HUES64 (cell line): Measurements from ENCODE around the gene RARS2.
"Not testable (repeated sequence)": the region's sequence is repeated elsewhere in the genome, so short reads cannot be mapped to it uniquely, and the experiment has no call there.

Source experiments
- H3K27ac ChIP-seq: 2 replicates; pipeline ENCODE4 v1.7.0; 2013; ENCODE audit warnings: low read depth, low read length, inconsistent platforms
- H3K27me3 ChIP-seq: 2 replicates; pipeline ENCODE4 v1.6.1; 2013; ENCODE audit warnings: mild to moderate bottlenecking, low read length; ENCODE audit not compliant: insufficient read depth
- H3K36me3 ChIP-seq: 2 replicates; pipeline ENCODE4 v1.6.1; 2013; ENCODE audit warnings: mild to moderate bottlenecking, low read length; ENCODE audit not compliant: insufficient read depth
- H3K4me1 ChIP-seq: 2 replicates; pipeline ENCODE4 v1.6.1; 2013; ENCODE audit warnings: mild to moderate bottlenecking, low read length, moderate library complexity; ENCODE audit not compliant: insufficient read depth
- H3K4me3 ChIP-seq: 2 replicates; pipeline ENCODE4 v1.5.1; 2013; ENCODE audit warnings: mild to moderate bottlenecking, low read length, moderate library complexity
- H3K9ac ChIP-seq: 2 replicates; pipeline ENCODE4 v1.6.1; 2013; ENCODE audit warnings: mild to moderate bottlenecking, low read depth, low read length
- H3K9me3 ChIP-seq: 2 replicates; pipeline ENCODE4 v1.6.1; 2013; ENCODE audit warnings: low read depth, low read length; ENCODE audit not compliant: insufficient read depth
- WGBS: fragments of 150-250, 120-280 bp; methylation state at CpG from one replicate; pipeline ENCODE4 v1.1.7; 2013; ENCODE audit warnings: missing lambda C conversion rate; 5-methylcytosine and 5-hydroxymethylcytosine counted together

Gene RARS2

GRCh38 chr6:87498048-87498447, 91.7 kb downstream of the RARS2 start:
- Histone ChIP-seq H3K9ac (no peak overlapping the region), H3K36me3 (peaks cover 11% of the 10 kb centered on the region), H3K4me3 (no peak overlapping the region), H3K27me3 (no peaks in the 10 kb centered on the region), H3K27ac (no peak overlapping the region), H3K9me3 (no peaks in the 10 kb centered on the region), H3K4me1 (no peaks in the 10 kb centered on the region)

- Histone ChIP-seq H3K4me3 (no peak overlapping the region), H3K36me3 (no peaks in the 10 kb centered on the region), H3K27ac (no peak overlapping the region), H3K9ac (no peak overlapping the region), H3K27me3 (no peaks in the 10 kb centered on the region), H3K4me1 (no peaks in the 10 kb centered on the region), H3K9me3 (no peaks in the 10 kb centered on the region)
- WGBS: 93% methylated on average over 5 of the region's 8 CpGs
Measured at GRCh38 chr6:87494761-87495422, 94.9 kb downstream of the RARS2 start.

- H3K9ac ChIP-seq, H3K4me1 ChIP-seq, H3K27ac ChIP-seq, H3K36me3 ChIP-seq, H3K4me3 ChIP-seq, H3K27me3 ChIP-seq, H3K9me3 ChIP-seq: not testable (repeated sequence)
- 93% methylated on average over 8 of the region's 8 CpGs for WGBS
Measured at GRCh38 chr6:87489326-87489725, 100.5 kb downstream of the RARS2 start.

- H3K9me3 ChIP-seq: no peaks in the 10 kb centered on the region; the same call in 1 of the 2 replicates
- H3K27ac ChIP-seq: no peak overlapping the region
- WGBS: 94% methylated on average over 3 of the region's 4 CpGs
- H3K36me3 ChIP-seq: no peaks in the 10 kb centered on the region
- H3K4me1 ChIP-seq: peaks cover 10% of the 10 kb centered on the region
- no peak overlapping the region for H3K4me3 ChIP-seq
- H3K9ac ChIP-seq: no peak overlapping the region
- H3K27me3 ChIP-seq: no peaks in the 10 kb centered on the region
Measured at GRCh38 chr6:87487555-87487954, 102.2 kb downstream of the RARS2 start.

GRCh38 chr6:87484491-87484890, 105.3 kb downstream of the RARS2 start:
- H3K4me3 ChIP-seq: no peak overlapping the region
- no peaks in the 10 kb centered on the region for H3K36me3 ChIP-seq
- WGBS: 92% methylated on average over 7 of the region's 7 CpGs
- no peaks in the 10 kb centered on the region for H3K27me3 ChIP-seq
- H3K9ac ChIP-seq: no peak overlapping the region
- no peak overlapping the region for H3K27ac ChIP-seq
- no peaks in the 10 kb centered on the region; the same call in 1 of the 2 replicates for H3K9me3 ChIP-seq
- peaks cover 10% of the 10 kb centered on the region for H3K4me1 ChIP-seq

GRCh38 chr6:87483929-87484328, 105.9 kb downstream of the RARS2 start:
- Histone ChIP-seq H3K27ac (no peak overlapping the region; the same call in 1 of the 2 replicates), H3K36me3 (no peaks in the 10 kb centered on the region), H3K4me1 (peaks cover 10% of the 10 kb centered on the region), H3K4me3 (no peak overlapping the region), H3K27me3 (no peaks in the 10 kb centered on the region), H3K9me3 (no peaks in the 10 kb centered on the region; the same call in 1 of the 2 replicates), H3K9ac (0 out of 2 replicates have a peak overlapping the region, but pooled peaks have one; percentile 38)
- 71% methylated on average over 9 of the region's 9 CpGs for WGBS

- H3K9me3 ChIP-seq: no peaks in the 10 kb centered on the region; the same call in 1 of the 2 replicates
- H3K36me3 ChIP-seq: 0 out of 2 replicates have a peak, but pooled peaks cover 8% of the 10 kb centered on the region
- H3K4me3 ChIP-seq: no peak overlapping the region
- H3K27ac ChIP-seq: no peak overlapping the region
- peaks cover 8% of the 10 kb centered on the region for H3K4me1 ChIP-seq
- no peaks in the 10 kb centered on the region for H3K27me3 ChIP-seq
- 94% methylated on average over 4 of the region's 4 CpGs for WGBS
- H3K9ac ChIP-seq: no peak overlapping the region
Measured at GRCh38 chr6:87482366-87482765, 107.4 kb downstream of the RARS2 start.

GRCh38 chr6:87481931-87482330, 107.9 kb downstream of the RARS2 start:
- WGBS: 100% methylated on average over 3 of the region's 3 CpGs
- Histone ChIP-seq H3K27me3 (no peaks in the 10 kb centered on the region), H3K36me3 (0 out of 2 replicates have a peak, but pooled peaks cover 8% of the 10 kb centered on the region), H3K4me3 (no peak overlapping the region), H3K9ac (no peak overlapping the region), H3K27ac (no peak overlapping the region), H3K4me1 (peaks cover 6% of the 10 kb centered on the region), H3K9me3 (no peaks in the 10 kb centered on the region; the same call in 1 of the 2 replicates)

- Histone ChIP-seq H3K9me3 (no peaks in the 10 kb centered on the region; the same call in 1 of the 2 replicates), H3K27ac (no peak overlapping the region), H3K4me1 (peaks cover 6% of the 10 kb centered on the region; the same call in 1 of the 2 replicates), H3K36me3 (0 out of 2 replicates have a peak, but pooled peaks cover 5% of the 10 kb centered on the region), H3K9ac (peak overlapping the region; percentile 44; the same call in 1 of the 2 replicates), H3K27me3 (no peaks in the 10 kb centered on the region), H3K4me3 (peak overlapping the region; percentile 83)
- WGBS: 9% methylated on average over 15 of the region's 15 CpGs
Measured at GRCh38 chr6:87473419-87473903, 116.3 kb downstream of the RARS2 start.

- H3K4me1 ChIP-seq: peaks cover 6% of the 10 kb centered on the region; the same call in 1 of the 2 replicates
- WGBS: under 1% methylated on average over 70 of the region's 70 CpGs
- H3K27me3 ChIP-seq: no peaks in the 10 kb centered on the region
- H3K4me3 ChIP-seq: peak within 1 kb of the TSS; percentile 83
- H3K9ac ChIP-seq: peak within 1 kb of the TSS; percentile 68
- no peaks in the 10 kb centered on the region for H3K9me3 ChIP-seq
- 0 out of 2 replicates have a peak, but pooled peaks cover 2% of the 10 kb centered on the region for H3K36me3 ChIP-seq
- peak within 1 kb of the TSS; percentile 73 for H3K27ac ChIP-seq
Measured at GRCh38 chr6:87472525-87473418, 117.0 kb downstream of the RARS2 start, which contains the start of gene SLC35A1. SLC35A1 (plus strand) TSS chr6:87472974; CDS start chr6:87473004, 30 bp downstream.

- H3K4me3 ChIP-seq: no peak overlapping the region
- no peak overlapping the region for H3K27ac ChIP-seq
- H3K36me3 ChIP-seq: no peaks in the 10 kb centered on the region
- no peaks in the 10 kb centered on the region for H3K4me1 ChIP-seq
- 91% methylated on average over 2 of the region's 2 CpGs for WGBS
- H3K9me3 ChIP-seq: no peaks in the 10 kb centered on the region
- H3K9ac ChIP-seq: no peak overlapping the region
- no peaks in the 10 kb centered on the region for H3K27me3 ChIP-seq
Measured at GRCh38 chr6:87465051-87465450, 124.7 kb downstream of the RARS2 start.
